Measurements from ENCODE around the gene CDK18.

- TF ChIP-seq EZH2phosphoT487 (IDR thresholded peaks at IDR 0.05; ENCODE audit: insufficient read depth, low read depth): no peak
- no peak for TF ChIP-seq EZH2 (IDR thresholded peaks at IDR 0.05; ENCODE audit: insufficient read depth, poor library complexity, severe bottlenecking)
Measured at GRCh38 chr1:205521686-205522085, 17.2 kb downstream of the CDK18 start.

Data from GM23248 (cell line).